Body of pancreas (tissue), 4 donors: ENCODE results near the gene RANBP3L. TPM values are rescaled to one million over a fixed set of nuclear protein-coding genes. Genes with fewer than 3 reads are reported as not detected.

ENCODE experiments used
- ATAC-seq: fragments of 150-250 bp; one replicate; pipeline ENCODE4 v1.9.1; 2016
- DNase-seq, 4 donors: peaks; one replicate each; pipeline ENCODE4 v3.0.0-alpha.2; 2019
- H3K27ac ChIP-seq, 4 donors: fragments of 200-600 bp; sonication (generic); 1 replicate in 3 of 4; 2 replicates in 1 of 4; pipeline versions ENCODE4 v1.5.1 to v1.6.1; 2016 to 2019; ENCODE audit warnings: mild to moderate bottlenecking in 1 of 4, mixed read lengths in 1 of 4, moderate library complexity in 1 of 4
- H3K27me3 ChIP-seq, 2 donors: fragments of 200-600 bp; sonication (generic); one replicate each; pipeline ENCODE4 v1.6.0; 2016; ENCODE audit warnings: mild to moderate bottlenecking in 1 of 2
- H3K36me3 ChIP-seq, 2 donors: fragments of 200-600 bp; sonication (generic); replicated peaks in 1 of 2; 2 replicates each; pipeline ENCODE4 v1.5.1; 2016; ENCODE audit warnings: low read depth in 2 of 2; ENCODE audit not compliant: insufficient read depth in 1 of 2
- H3K4me1 ChIP-seq: fragments of 200-600 bp; sonication (generic); one replicate; pipeline ENCODE4 v1.6.0; 2016
- H3K4me3 ChIP-seq, 2 donors: fragments of 200-600 bp; sonication (generic); 1 replicate in 1 of 2; 2 replicates in 1 of 2; pipeline ENCODE4 v1.5.1; 2016 to 2019
- H3K9me3 ChIP-seq, 3 donors: fragments of 200-600 bp; sonication (generic); 1 replicate in 2 of 3; 2 replicates in 1 of 3; pipeline ENCODE4 v1.5.1; 2016
- POLR2A ChIP-seq, 3 donors: fragments of 450-650 bp; IDR thresholded peaks; one replicate each; pipeline ENCODE4 v1.6.1; 2016; ENCODE audit warnings: antibody characterized with exemption in 3 of 3, mild to moderate bottlenecking in 2 of 3
- WGBS, 2 donors: methylation state at CpG; one replicate each; pipeline ENCODE4 v1.1.5; 2017; 5-methylcytosine and 5-hydroxymethylcytosine counted together
- intact Hi-C: fragments of 100-400 bp; cut with DNase I; formaldehyde crosslinking; loops from one replicate; pipeline ENCODE4 v1.15.1; 2023
- total RNA-seq, 2 donors: library from RNA; depleted of rRNA; stranded (reverse); fragments of >200 nt; gene quantifications; one replicate each; pipeline ENCODE4 v1.1.0, GENCODE V29; 2016
- TF ChIP-seq, protein P1 (sequence below), 7 experiments: fragments of 450-650 bp in 4 of 7; fragments of 200-600 bp in 3 of 7; sonication (generic) in 3 of 7; IDR thresholded peaks; one replicate each; pipeline ENCODE4 v1.5.1; 2016 to 2019; ENCODE audit warnings: antibody characterized with exemption in 7 of 7

The RANBP3L gene
- total RNA-seq, 2 donors from 2014 or later = 4.9 TPM; not detected in 1

DNA sequence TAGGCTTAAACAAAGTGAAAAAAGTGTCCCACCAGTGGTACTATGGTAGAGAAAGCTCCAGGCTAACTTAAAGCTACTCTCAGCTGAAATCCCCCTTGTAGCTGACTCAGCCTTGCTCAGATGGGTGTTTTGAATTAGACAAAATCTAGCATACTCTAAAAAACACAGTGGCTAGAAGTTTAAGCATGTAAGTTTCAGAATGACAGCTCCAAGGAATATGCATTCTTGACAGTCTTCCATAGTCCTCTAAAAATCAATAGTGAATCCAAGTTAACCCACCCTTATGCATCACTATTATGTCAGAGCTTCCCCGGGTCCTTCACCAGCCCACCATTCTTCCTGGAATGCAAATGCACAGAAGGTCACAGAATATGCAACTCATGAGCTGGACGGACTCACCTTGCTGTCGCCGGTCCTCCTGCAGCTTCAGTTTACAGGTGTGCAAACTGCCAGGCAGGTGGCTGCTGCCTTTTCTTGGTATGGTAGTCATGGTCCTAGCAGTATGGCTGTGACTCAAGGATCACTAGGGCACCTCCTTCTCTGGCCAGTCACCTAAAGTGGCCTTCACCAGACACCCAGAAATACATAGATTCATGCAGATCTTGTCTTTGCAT lies 668 bp downstream of the RANBP3L start:
- Histone ChIP-seq H3K4me3 (no peak overlapping the region), H3K4me1 (peaks cover 28% of the 10 kb centered on the region), H3K27me3 (no peaks in the 10 kb centered on the region), H3K27ac (peak overlapping the region; percentile 13 to 90 (median 80)), H3K36me3 (no peaks in the 10 kb centered on the region), H3K9me3 (no peaks in the 10 kb centered on the region)
- TF ChIP-seq POLR2A (IDR thresholded peaks at IDR 0.05) = no peak
- TF ChIP-seq, protein P1, sequence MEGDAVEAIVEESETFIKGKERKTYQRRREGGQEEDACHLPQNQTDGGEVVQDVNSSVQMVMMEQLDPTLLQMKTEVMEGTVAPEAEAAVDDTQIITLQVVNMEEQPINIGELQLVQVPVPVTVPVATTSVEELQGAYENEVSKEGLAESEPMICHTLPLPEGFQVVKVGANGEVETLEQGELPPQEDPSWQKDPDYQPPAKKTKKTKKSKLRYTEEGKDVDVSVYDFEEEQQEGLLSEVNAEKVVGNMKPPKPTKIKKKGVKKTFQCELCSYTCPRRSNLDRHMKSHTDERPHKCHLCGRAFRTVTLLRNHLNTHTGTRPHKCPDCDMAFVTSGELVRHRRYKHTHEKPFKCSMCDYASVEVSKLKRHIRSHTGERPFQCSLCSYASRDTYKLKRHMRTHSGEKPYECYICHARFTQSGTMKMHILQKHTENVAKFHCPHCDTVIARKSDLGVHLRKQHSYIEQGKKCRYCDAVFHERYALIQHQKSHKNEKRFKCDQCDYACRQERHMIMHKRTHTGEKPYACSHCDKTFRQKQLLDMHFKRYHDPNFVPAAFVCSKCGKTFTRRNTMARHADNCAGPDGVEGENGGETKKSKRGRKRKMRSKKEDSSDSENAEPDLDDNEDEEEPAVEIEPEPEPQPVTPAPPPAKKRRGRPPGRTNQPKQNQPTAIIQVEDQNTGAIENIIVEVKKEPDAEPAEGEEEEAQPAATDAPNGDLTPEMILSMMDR (IDR thresholded peaks at IDR 0.05) = no peak
- WGBS, 2 donors = 13 to 34% methylated on average over 4 of the region's 4 CpGs
- intact Hi-C loops = no loop called here
- ATAC-seq = peak; percentile 45
- peak; percentile 34 to 55 (median 50) for DNase-seq

DNA sequence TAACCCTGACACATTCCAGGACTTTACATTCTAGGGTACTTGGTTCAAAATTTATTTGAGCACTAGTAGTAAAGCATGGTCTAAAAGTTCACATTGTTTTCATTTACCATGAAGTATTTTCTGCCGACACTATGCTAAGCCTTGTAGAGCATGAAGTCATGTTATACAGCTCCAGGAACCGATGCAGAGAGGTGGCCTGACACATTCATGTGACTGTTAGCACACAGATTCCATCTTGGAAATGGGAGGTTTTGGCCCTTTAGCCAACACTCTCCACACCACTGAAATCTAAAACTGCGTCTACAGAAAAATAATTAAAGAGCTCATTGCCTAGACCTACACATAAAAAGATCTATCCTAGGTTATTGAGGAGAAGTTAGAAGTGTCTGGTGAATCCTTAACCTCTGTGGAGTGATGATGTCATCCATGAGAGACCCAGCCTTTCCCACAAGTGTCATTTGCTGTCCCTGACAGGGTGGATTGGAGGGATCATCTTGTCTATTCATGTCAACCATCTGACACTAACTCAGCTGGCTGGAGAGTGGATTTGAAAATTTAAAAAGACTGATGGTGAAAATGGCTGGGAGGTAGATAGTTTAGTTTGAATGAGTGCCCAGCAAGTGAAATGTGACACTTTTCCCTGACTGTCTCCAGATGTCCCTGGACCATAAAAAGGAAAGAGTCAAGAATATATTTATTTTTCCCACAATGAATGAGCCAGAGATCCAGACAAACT lies 1.3 kb downstream of the RANBP3L start:
- Histone ChIP-seq H3K9me3 (no peaks in the 10 kb centered on the region), H3K36me3 (no peaks in the 10 kb centered on the region), H3K27me3 (no peaks in the 10 kb centered on the region), H3K27ac (peak overlapping the region; percentile 13 to 90 (median 80)), H3K4me3 (no peak overlapping the region), H3K4me1 (peaks cover 22% of the 10 kb centered on the region)
- DNase-seq = no peak
- ATAC-seq = no peak
- 83 to 87% methylated on average over 3 of the region's 3 CpGs for WGBS, 2 donors
- intact Hi-C loops = no loop called here
- no peak for TF ChIP-seq POLR2A (IDR thresholded peaks at IDR 0.05)
- TF ChIP-seq, protein P1 (IDR thresholded peaks at IDR 0.05) = no peak

DNA sequence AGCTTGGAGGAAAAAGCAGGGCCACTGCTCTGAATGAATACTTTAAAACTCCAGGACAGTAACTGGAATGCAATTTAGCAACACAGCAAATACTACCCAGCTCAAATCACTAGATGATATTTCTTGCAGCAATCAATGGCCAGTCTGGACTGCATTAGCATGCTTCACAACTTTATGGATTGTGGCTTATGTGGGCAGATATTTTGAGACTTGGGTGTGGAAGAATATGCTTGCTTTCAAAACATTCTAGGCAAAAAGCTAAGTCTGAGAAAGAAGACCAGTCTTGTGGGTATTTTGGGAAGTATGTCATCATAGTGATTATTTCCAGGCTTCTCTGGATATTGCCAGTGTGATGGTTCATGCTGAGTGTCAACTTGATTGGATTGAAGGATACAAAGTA lies 3.1 kb downstream of the RANBP3L start:
- DNase-seq (no peak), ATAC-seq (no peak)
- Histone ChIP-seq H3K36me3 (no peaks in the 10 kb centered on the region), H3K4me3 (no peak overlapping the region), H3K27ac (no peak overlapping the region), H3K9me3 (no peaks in the 10 kb centered on the region), H3K27me3 (no peaks in the 10 kb centered on the region), H3K4me1 (peaks cover 18% of the 10 kb centered on the region)
- TF ChIP-seq, protein P1 (IDR thresholded peaks at IDR 0.05) = no peak
- TF ChIP-seq POLR2A (IDR thresholded peaks at IDR 0.05) = no peak
- intact Hi-C loops = no loop called here

DNA sequence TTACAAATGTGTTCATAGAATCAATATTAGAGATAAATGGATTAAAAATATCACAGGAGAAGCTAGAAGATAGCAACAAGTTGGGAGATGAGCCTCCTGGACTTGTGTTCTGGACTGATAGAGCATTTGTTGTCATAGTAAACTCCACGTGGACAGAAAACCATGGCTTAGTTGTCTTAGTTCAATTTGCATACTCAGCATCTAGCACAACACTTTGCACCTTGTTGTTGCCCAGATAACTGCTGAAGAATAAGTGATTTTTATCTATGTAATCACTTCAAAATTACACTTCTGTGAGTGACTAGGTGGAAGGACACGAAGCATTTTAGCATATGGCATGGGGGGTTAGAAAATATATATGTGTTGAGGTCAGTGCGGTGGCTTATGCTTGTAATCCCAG lies 4.0 kb downstream of the RANBP3L start:
- 85 to 86% methylated on average over 3 of the region's 3 CpGs for WGBS, 2 donors
- TF ChIP-seq, protein P1 (IDR thresholded peaks at IDR 0.05) = no peak
- no peak for TF ChIP-seq POLR2A (IDR thresholded peaks at IDR 0.05)
- Histone ChIP-seq H3K27me3 (no peaks in the 10 kb centered on the region), H3K36me3 (no peaks in the 10 kb centered on the region), H3K4me3 (no peak overlapping the region), H3K27ac (no peak overlapping the region), H3K4me1 (peaks cover 17% of the 10 kb centered on the region), H3K9me3 (no peaks in the 10 kb centered on the region)
- DNase-seq (no peak), ATAC-seq (no peak)
- intact Hi-C loops = no loop called here
